ENCODE measurements around the gene CCDC134. TPM values are rescaled to one million over a fixed set of nuclear protein-coding genes. Genes with fewer than 3 reads are reported as not detected.
A peak's percentile ranks its signal among the peaks of the same experiment; 100 is the strongest.

CCDC134 gene
- polyA plus RNA-seq, 1 donor from 2014 or later, result 2.2 TPM

DNA sequence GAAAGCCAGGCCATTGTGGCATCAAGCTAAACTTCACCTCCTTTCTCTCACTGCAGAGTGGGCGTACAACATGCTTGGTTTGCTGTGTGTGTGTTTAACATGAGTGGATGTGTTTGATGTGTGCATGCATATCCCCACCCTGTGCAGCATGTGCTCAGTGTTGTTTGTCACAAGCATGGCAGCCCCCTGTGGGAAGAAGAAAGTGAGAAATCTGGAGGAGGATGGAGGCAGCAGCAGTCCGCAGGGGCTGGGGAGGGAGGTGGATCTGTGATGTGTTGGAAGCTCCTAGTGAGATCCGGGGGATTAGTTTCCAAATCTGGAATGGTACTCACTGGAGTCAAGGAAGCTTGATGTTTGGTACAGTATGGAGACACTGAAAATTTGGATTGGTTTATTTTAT is 24.1 kb upstream of the CCDC134 start:
- no peaks in the 10 kb centered on the region for H4K20me1 ChIP-seq (ENCODE audit: insufficient read depth)
- no peak overlapping the region for H3K9ac ChIP-seq (ENCODE audit: low read length)
- H3K79me2 ChIP-seq (replicated peaks; ENCODE audit: insufficient read depth, low read length), result no peaks in the 10 kb centered on the region
- no peaks in the 10 kb centered on the region for H3F3A ChIP-seq (ENCODE audit: insufficient read depth, low read length, poor library complexity, severe bottlenecking)
- H2AFZ ChIP-seq (ENCODE audit: low read depth, low read length), result no peak overlapping the region
- TF ChIP-seq EP300 (conservative IDR thresholded peaks at IDR 0.05; ENCODE audit: poor library complexity, severe bottlenecking) (no peak), POLR2AphosphoS5 (IDR thresholded peaks at IDR 0.05) (no peak)
- no peak overlapping the region for H3K27ac ChIP-seq (ENCODE audit: low read length)
- no peaks in the 10 kb centered on the region for H3K36me3 ChIP-seq (ENCODE audit: insufficient read depth, low read length)
- H3K4me2 ChIP-seq (ENCODE audit: low read length), result no peak overlapping the region
- H3K9me3 ChIP-seq (ENCODE audit: low read length), result no peaks in the 10 kb centered on the region
- no peaks in the 10 kb centered on the region for H3K27me3 ChIP-seq (ENCODE audit: insufficient read depth, low read depth, low read length)
- H3K4me3 ChIP-seq (ENCODE audit: low read length), result no peak overlapping the region
- no peaks in the 10 kb centered on the region for H3K9me2 ChIP-seq (ENCODE audit: insufficient read depth, low read length)

GRCh38 chr22:41777749-41778425 is 22.6 kb upstream of the CCDC134 start:
- Histone ChIP-seq H2AFZ (ENCODE audit: low read depth, low read length) (no peak overlapping the region), H3K27me3 (ENCODE audit: insufficient read depth, low read depth, low read length) (no peaks in the 10 kb centered on the region), H3K9me3 (ENCODE audit: low read length) (no peaks in the 10 kb centered on the region), H3F3A (ENCODE audit: insufficient read depth, low read length, poor library complexity, severe bottlenecking) (no peaks in the 10 kb centered on the region), H4K20me1 (ENCODE audit: insufficient read depth) (no peaks in the 10 kb centered on the region), H3K9me2 (ENCODE audit: insufficient read depth, low read length) (no peaks in the 10 kb centered on the region), H3K4me2 (ENCODE audit: low read length) (no peak overlapping the region), H3K27ac (ENCODE audit: low read length) (no peak overlapping the region), H3K9ac (ENCODE audit: low read length) (no peak overlapping the region), H3K4me3 (ENCODE audit: low read length) (no peak overlapping the region), H3K79me2 (replicated peaks; ENCODE audit: insufficient read depth, low read length) (no peaks in the 10 kb centered on the region), H3K36me3 (ENCODE audit: insufficient read depth, low read length) (no peaks in the 10 kb centered on the region)
- TF ChIP-seq EZH2 (IDR thresholded peaks at IDR 0.05; ENCODE audit: borderline replicate concordance, insufficient read depth, low read length, poor library complexity, severe bottlenecking), result no peak
- TF ChIP-seq MXI1 (conservative IDR thresholded peaks at IDR 0.05; ENCODE audit: poor library complexity, severe bottlenecking), result no peak
- TF ChIP-seq, protein P1, sequence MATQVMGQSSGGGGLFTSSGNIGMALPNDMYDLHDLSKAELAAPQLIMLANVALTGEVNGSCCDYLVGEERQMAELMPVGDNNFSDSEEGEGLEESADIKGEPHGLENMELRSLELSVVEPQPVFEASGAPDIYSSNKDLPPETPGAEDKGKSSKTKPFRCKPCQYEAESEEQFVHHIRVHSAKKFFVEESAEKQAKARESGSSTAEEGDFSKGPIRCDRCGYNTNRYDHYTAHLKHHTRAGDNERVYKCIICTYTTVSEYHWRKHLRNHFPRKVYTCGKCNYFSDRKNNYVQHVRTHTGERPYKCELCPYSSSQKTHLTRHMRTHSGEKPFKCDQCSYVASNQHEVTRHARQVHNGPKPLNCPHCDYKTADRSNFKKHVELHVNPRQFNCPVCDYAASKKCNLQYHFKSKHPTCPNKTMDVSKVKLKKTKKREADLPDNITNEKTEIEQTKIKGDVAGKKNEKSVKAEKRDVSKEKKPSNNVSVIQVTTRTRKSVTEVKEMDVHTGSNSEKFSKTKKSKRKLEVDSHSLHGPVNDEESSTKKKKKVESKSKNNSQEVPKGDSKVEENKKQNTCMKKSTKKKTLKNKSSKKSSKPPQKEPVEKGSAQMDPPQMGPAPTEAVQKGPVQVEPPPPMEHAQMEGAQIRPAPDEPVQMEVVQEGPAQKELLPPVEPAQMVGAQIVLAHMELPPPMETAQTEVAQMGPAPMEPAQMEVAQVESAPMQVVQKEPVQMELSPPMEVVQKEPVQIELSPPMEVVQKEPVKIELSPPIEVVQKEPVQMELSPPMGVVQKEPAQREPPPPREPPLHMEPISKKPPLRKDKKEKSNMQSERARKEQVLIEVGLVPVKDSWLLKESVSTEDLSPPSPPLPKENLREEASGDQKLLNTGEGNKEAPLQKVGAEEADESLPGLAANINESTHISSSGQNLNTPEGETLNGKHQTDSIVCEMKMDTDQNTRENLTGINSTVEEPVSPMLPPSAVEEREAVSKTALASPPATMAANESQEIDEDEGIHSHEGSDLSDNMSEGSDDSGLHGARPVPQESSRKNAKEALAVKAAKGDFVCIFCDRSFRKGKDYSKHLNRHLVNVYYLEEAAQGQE (IDR thresholded peaks at IDR 0.05; ENCODE audit: borderline replicate concordance), result no peak
- no peak for TF ChIP-seq TAF1 (IDR thresholded peaks at IDR 0.05; ENCODE audit: low read depth)
- no peak for TF ChIP-seq POLR2AphosphoS5 (IDR thresholded peaks at IDR 0.05)
- TF ChIP-seq EP300 (conservative IDR thresholded peaks at IDR 0.05; ENCODE audit: poor library complexity, severe bottlenecking), result no peak
- TF ChIP-seq, protein P2, sequence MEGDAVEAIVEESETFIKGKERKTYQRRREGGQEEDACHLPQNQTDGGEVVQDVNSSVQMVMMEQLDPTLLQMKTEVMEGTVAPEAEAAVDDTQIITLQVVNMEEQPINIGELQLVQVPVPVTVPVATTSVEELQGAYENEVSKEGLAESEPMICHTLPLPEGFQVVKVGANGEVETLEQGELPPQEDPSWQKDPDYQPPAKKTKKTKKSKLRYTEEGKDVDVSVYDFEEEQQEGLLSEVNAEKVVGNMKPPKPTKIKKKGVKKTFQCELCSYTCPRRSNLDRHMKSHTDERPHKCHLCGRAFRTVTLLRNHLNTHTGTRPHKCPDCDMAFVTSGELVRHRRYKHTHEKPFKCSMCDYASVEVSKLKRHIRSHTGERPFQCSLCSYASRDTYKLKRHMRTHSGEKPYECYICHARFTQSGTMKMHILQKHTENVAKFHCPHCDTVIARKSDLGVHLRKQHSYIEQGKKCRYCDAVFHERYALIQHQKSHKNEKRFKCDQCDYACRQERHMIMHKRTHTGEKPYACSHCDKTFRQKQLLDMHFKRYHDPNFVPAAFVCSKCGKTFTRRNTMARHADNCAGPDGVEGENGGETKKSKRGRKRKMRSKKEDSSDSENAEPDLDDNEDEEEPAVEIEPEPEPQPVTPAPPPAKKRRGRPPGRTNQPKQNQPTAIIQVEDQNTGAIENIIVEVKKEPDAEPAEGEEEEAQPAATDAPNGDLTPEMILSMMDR (IDR thresholded peaks at IDR 0.05; ENCODE audit: poor library complexity, severe bottlenecking), result no peak

GRCh38 chr22:41779929-41780505 is 20.5 kb upstream of the CCDC134 start:
- Histone ChIP-seq H3K36me3 (ENCODE audit: insufficient read depth, low read length) (no peaks in the 10 kb centered on the region), H3K79me2 (replicated peaks; ENCODE audit: insufficient read depth, low read length) (no peaks in the 10 kb centered on the region), H4K20me1 (ENCODE audit: insufficient read depth) (no peaks in the 10 kb centered on the region), H3K4me3 (ENCODE audit: low read length) (no peak overlapping the region), H3K9me3 (ENCODE audit: low read length) (no peaks in the 10 kb centered on the region), H3F3A (ENCODE audit: insufficient read depth, low read length, poor library complexity, severe bottlenecking) (no peaks in the 10 kb centered on the region), H2AFZ (ENCODE audit: low read depth, low read length) (no peak overlapping the region), H3K4me2 (ENCODE audit: low read length) (no peak overlapping the region), H3K9ac (ENCODE audit: low read length) (no peak overlapping the region), H3K27me3 (ENCODE audit: insufficient read depth, low read depth, low read length) (no peaks in the 10 kb centered on the region), H3K27ac (ENCODE audit: low read length) (peak overlapping the region; percentile 36), H3K9me2 (ENCODE audit: insufficient read depth, low read length) (no peaks in the 10 kb centered on the region)
- TF ChIP-seq EZH2 (IDR thresholded peaks at IDR 0.05; ENCODE audit: borderline replicate concordance, insufficient read depth, low read length, poor library complexity, severe bottlenecking) (no peak), EP300 (conservative IDR thresholded peaks at IDR 0.05; ENCODE audit: poor library complexity, severe bottlenecking) (peak; percentile 39), RAD21 (conservative IDR thresholded peaks at IDR 0.05) (no peak)
